HepG2 (cell line): ENCODE data around the gene MTA2. TPM values are rescaled to one million over a fixed set of nuclear protein-coding genes. Genes with fewer than 3 reads are reported as not detected.

Experiments used
- JUND ChIP-seq: sonication (generic); formaldehyde crosslinking; IDR thresholded peaks from 2 replicates; pipeline ENCODE4 v1.8.0; 2022; ENCODE audit warnings: mild to moderate bottlenecking, missing genetic modification reagents
- PHB2 ChIP-seq: fragments of 450-650 bp; IDR thresholded peaks from 2 replicates; pipeline ENCODE4 v1.6.1; 2018; ENCODE audit not compliant: partially characterized antibody
- SALL2 ChIP-seq: sonication (generic); formaldehyde crosslinking; IDR thresholded peaks from 2 replicates; pipeline ENCODE4 v1.8.1; 2023; ENCODE audit warnings: mild to moderate bottlenecking, missing genetic modification reagents, inconsistent platforms
- STAT5B ChIP-seq: sonication (generic); formaldehyde crosslinking; IDR thresholded peaks from 2 replicates; pipeline ENCODE4 v1.4.0; 2020; ENCODE audit warnings: missing genetic modification reagents
- ZFP62 ChIP-seq: sonication (generic); formaldehyde crosslinking; IDR thresholded peaks from 2 replicates; pipeline ENCODE4 v1.4.0; 2020; ENCODE audit warnings: missing genetic modification reagents
- ZNF629 ChIP-seq: sonication (generic); formaldehyde crosslinking; conservative IDR thresholded peaks from 2 replicates; pipeline ENCODE4 v1.5.0; 2020; ENCODE audit warnings: missing genetic modification reagents
- ZNF775 ChIP-seq: sonication (generic); formaldehyde crosslinking; IDR thresholded peaks from 2 replicates; pipeline ENCODE4 v1.4.0; 2020; ENCODE audit warnings: missing genetic modification reagents, mild to moderate bottlenecking, moderate library complexity, borderline replicate concordance
- polyA plus RNA-seq, 8 experiments: library from polyadenylated mRNA; depleted of rRNA in 3 of 8; stranded (reverse) in 7 of 8; unstranded in 1 of 8; fragments of >200 nt; fragmentation: Illumina TruSeq in 4 of 8; extraction: Trizol in 4 of 8; gene quantifications; 2 replicates each; pipeline versions ENCODE4 v1.2.1 to v1.2.3, GENCODE V29; 2011 to 2016; ENCODE audit warnings: low read depth in 4 of 8, missing spikeins in 1 of 8, mixed read lengths in 1 of 8; ENCODE audit not compliant: insufficient read depth in 1 of 8
- total RNA-seq, 5 experiments: library from RNA; depleted of rRNA; stranded (reverse); fragments of >200 nt; fragmentation: Illumina TruSeq; extraction: Trizol; gene quantifications; 2 replicates each; pipeline ENCODE4 v1.2.3, GENCODE V29; 2016; ENCODE audit warnings: low read depth in 1 of 5
- TF ChIP-seq, protein P1 (sequence below): sonication (generic); formaldehyde crosslinking; IDR thresholded peaks from 2 replicates; pipeline ENCODE4 v1.9.0; 2021; ENCODE audit warnings: missing genetic modification reagents, mild to moderate bottlenecking, borderline replicate concordance
- TF ChIP-seq, protein P2 (sequence below): sonication (generic); formaldehyde crosslinking; IDR thresholded peaks from 2 replicates; pipeline ENCODE4 v1.8.1; 2022; ENCODE audit warnings: low read depth, mild to moderate bottlenecking, missing genetic modification reagents
- TF ChIP-seq, protein P3 (sequence below): sonication (generic); formaldehyde crosslinking; IDR thresholded peaks from 2 replicates; pipeline ENCODE4 v1.5.1; 2020; ENCODE audit warnings: mild to moderate bottlenecking, moderate library complexity, missing genetic modification reagents
- TF ChIP-seq, protein P4 (sequence below): IDR thresholded peaks from 2 replicates; pipeline ENCODE4 v1.4.0; 2020; ENCODE audit warnings: mild to moderate bottlenecking, missing genetic modification reagents
- TF ChIP-seq, protein P5 (sequence below): sonication (generic); formaldehyde crosslinking; IDR thresholded peaks from 2 replicates; pipeline ENCODE4 v1.4.0; 2020; ENCODE audit warnings: missing genetic modification reagents

Gene MTA2
- total and polyA plus RNA-seq, 2 of the 13 experiments (the other 11 are each of a cell fraction or from before 2014, with no cell fraction given): 14.0 to 70.0 TPM

DNA sequence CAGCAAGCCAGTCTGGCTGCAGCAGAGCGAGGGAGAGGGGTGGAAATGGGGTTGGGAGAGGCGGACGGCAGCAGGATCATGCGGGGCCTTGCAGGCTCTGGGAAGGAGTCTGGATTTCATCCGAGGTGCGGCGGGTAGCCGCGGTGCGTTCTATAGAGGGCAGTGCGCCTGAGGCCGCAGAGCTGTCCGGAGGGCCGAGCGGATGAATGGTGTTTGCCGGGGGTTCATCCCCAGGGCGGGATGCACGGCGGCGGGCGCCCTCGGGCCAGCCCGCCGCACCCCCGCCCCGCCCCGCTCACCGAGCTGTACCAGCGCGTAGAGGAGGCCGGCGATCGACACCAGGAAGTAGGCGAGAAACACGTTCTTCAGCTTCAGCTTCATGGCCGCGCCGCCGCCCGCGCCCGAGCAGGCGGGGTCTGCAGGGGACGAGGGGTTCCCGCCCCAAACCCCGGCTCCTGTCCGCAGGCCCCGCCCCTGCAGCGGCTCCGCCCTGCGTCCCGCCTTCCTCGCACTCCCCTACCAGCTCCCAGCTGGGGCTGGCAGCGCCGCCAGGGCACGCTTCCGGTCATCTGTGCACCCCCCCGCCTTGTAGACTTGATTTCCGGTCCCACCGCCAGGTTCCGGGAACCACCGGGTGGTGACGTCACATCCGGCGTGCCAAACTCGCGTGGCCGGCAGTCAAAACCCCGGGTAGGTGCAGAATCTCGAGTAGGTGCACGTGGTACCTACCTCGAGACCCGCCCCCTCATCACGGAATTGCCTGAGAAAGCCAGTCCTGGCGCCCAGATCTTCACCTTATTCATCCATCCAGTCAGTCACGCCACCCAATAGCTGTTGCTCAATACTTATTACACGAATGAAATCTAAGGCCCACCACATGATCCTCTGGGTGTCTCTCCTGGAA is 20.2 kb upstream of the MTA2 start, which contains the start of gene B3GAT3 (continued):
- TF ChIP-seq ZFP62 (CRISPR knock-in tag) (no peak), PHB2 (no peak), ZNF629 (CRISPR knock-in tag) (no peak; the same call in 1 of the 2 replicates), ZNF775 (CRISPR knock-in tag) (no peak), JUND (CRISPR knock-in tag) (peak; percentile 91), STAT5B (CRISPR knock-in tag) (0 out of 2 replicates have a peak, but pooled peaks have one; percentile 21), SALL2 (CRISPR knock-in tag) (peak; percentile 96)
- TF ChIP-seq, protein P1, sequence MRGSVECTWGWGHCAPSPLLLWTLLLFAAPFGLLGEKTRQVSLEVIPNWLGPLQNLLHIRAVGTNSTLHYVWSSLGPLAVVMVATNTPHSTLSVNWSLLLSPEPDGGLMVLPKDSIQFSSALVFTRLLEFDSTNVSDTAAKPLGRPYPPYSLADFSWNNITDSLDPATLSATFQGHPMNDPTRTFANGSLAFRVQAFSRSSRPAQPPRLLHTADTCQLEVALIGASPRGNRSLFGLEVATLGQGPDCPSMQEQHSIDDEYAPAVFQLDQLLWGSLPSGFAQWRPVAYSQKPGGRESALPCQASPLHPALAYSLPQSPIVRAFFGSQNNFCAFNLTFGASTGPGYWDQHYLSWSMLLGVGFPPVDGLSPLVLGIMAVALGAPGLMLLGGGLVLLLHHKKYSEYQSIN: no peak
- TF ChIP-seq, protein P2, sequence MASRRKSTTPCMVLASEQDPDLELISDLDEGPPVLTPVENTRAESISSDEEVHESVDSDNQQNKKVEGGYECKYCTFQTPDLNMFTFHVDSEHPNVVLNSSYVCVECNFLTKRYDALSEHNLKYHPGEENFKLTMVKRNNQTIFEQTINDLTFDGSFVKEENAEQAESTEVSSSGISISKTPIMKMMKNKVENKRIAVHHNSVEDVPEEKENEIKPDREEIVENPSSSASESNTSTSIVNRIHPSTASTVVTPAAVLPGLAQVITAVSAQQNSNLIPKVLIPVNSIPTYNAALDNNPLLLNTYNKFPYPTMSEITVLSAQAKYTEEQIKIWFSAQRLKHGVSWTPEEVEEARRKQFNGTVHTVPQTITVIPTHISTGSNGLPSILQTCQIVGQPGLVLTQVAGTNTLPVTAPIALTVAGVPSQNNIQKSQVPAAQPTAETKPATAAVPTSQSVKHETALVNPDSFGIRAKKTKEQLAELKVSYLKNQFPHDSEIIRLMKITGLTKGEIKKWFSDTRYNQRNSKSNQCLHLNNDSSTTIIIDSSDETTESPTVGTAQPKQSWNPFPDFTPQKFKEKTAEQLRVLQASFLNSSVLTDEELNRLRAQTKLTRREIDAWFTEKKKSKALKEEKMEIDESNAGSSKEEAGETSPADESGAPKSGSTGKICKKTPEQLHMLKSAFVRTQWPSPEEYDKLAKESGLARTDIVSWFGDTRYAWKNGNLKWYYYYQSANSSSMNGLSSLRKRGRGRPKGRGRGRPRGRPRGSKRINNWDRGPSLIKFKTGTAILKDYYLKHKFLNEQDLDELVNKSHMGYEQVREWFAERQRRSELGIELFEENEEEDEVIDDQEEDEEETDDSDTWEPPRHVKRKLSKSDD (CRISPR knock-in tag): no peak
- TF ChIP-seq, protein P3, sequence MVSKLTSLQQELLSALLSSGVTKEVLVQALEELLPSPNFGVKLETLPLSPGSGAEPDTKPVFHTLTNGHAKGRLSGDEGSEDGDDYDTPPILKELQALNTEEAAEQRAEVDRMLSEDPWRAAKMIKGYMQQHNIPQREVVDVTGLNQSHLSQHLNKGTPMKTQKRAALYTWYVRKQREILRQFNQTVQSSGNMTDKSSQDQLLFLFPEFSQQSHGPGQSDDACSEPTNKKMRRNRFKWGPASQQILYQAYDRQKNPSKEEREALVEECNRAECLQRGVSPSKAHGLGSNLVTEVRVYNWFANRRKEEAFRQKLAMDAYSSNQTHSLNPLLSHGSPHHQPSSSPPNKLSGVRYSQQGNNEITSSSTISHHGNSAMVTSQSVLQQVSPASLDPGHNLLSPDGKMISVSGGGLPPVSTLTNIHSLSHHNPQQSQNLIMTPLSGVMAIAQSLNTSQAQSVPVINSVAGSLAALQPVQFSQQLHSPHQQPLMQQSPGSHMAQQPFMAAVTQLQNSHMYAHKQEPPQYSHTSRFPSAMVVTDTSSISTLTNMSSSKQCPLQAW (CRISPR knock-in tag): peak; percentile 90
- TF ChIP-seq, protein P4, sequence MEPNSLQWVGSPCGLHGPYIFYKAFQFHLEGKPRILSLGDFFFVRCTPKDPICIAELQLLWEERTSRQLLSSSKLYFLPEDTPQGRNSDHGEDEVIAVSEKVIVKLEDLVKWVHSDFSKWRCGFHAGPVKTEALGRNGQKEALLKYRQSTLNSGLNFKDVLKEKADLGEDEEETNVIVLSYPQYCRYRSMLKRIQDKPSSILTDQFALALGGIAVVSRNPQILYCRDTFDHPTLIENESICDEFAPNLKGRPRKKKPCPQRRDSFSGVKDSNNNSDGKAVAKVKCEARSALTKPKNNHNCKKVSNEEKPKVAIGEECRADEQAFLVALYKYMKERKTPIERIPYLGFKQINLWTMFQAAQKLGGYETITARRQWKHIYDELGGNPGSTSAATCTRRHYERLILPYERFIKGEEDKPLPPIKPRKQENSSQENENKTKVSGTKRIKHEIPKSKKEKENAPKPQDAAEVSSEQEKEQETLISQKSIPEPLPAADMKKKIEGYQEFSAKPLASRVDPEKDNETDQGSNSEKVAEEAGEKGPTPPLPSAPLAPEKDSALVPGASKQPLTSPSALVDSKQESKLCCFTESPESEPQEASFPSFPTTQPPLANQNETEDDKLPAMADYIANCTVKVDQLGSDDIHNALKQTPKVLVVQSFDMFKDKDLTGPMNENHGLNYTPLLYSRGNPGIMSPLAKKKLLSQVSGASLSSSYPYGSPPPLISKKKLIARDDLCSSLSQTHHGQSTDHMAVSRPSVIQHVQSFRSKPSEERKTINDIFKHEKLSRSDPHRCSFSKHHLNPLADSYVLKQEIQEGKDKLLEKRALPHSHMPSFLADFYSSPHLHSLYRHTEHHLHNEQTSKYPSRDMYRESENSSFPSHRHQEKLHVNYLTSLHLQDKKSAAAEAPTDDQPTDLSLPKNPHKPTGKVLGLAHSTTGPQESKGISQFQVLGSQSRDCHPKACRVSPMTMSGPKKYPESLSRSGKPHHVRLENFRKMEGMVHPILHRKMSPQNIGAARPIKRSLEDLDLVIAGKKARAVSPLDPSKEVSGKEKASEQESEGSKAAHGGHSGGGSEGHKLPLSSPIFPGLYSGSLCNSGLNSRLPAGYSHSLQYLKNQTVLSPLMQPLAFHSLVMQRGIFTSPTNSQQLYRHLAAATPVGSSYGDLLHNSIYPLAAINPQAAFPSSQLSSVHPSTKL: peak; percentile 74
- TF ChIP-seq, protein P5, sequence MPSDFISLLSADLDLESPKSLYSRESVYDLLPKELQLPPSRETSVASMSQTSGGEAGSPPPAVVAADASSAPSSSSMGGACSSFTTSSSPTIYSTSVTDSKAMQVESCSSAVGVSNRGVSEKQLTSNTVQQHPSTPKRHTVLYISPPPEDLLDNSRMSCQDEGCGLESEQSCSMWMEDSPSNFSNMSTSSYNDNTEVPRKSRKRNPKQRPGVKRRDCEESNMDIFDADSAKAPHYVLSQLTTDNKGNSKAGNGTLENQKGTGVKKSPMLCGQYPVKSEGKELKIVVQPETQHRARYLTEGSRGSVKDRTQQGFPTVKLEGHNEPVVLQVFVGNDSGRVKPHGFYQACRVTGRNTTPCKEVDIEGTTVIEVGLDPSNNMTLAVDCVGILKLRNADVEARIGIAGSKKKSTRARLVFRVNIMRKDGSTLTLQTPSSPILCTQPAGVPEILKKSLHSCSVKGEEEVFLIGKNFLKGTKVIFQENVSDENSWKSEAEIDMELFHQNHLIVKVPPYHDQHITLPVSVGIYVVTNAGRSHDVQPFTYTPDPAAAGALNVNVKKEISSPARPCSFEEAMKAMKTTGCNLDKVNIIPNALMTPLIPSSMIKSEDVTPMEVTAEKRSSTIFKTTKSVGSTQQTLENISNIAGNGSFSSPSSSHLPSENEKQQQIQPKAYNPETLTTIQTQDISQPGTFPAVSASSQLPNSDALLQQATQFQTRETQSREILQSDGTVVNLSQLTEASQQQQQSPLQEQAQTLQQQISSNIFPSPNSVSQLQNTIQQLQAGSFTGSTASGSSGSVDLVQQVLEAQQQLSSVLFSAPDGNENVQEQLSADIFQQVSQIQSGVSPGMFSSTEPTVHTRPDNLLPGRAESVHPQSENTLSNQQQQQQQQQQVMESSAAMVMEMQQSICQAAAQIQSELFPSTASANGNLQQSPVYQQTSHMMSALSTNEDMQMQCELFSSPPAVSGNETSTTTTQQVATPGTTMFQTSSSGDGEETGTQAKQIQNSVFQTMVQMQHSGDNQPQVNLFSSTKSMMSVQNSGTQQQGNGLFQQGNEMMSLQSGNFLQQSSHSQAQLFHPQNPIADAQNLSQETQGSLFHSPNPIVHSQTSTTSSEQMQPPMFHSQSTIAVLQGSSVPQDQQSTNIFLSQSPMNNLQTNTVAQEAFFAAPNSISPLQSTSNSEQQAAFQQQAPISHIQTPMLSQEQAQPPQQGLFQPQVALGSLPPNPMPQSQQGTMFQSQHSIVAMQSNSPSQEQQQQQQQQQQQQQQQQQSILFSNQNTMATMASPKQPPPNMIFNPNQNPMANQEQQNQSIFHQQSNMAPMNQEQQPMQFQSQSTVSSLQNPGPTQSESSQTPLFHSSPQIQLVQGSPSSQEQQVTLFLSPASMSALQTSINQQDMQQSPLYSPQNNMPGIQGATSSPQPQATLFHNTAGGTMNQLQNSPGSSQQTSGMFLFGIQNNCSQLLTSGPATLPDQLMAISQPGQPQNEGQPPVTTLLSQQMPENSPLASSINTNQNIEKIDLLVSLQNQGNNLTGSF: peak; percentile 17; the same call in 1 of the 2 replicates
